COLO668 (cell line): Measurements from ENCODE around the gene ZNF691.
A peak's percentile ranks its signal among the peaks of the same experiment; 100 is the strongest.
"Not testable (repeated sequence)": the region's sequence is repeated elsewhere in the genome, so short reads cannot be mapped to it uniquely, and the experiment has no call there.

Experiments
- DNase-seq: peaks from one replicate; lab custom pipeline; 2025; ENCODE audit not compliant: unreplicated experiment; lab: John Stamatoyannopoulos, UW

The ZNF691 gene

GRCh38 chr1:42853116-42853884 lies 6.9 kb downstream of the ZNF691 start:
- DNase-seq = no peak

- DNase-seq = not testable (repeated sequence)
These were observed 10.1 kb downstream of the ZNF691 start for GRCh38 chr1:42856554-42856953.

- DNase-seq = not testable (repeated sequence)
These were observed 13.0 kb downstream of the ZNF691 start for GRCh38 chr1:42859366-42859765.

GRCh38 chr1:42860339-42861013 lies 14.1 kb downstream of the ZNF691 start:
- DNase-seq = no peak

- no peak for DNase-seq
These were observed 14.6 kb downstream of the ZNF691 start for GRCh38 chr1:42861014-42861399.

GRCh38 chr1:42866549-42866948 lies 20.1 kb downstream of the ZNF691 start:
- no peak for DNase-seq

- not testable (repeated sequence) for DNase-seq
These were observed 22.1 kb downstream of the ZNF691 start for GRCh38 chr1:42868466-42868865.

GRCh38 chr1:42869254-42869653 lies 22.8 kb downstream of the ZNF691 start:
- not testable (repeated sequence) for DNase-seq

- DNase-seq = not testable (repeated sequence)
These were observed 23.3 kb downstream of the ZNF691 start for GRCh38 chr1:42869751-42870150.

- not testable (repeated sequence) for DNase-seq
These were observed 26.7 kb downstream of the ZNF691 start for GRCh38 chr1:42873108-42873507.

- no peak for DNase-seq
These were observed 27.3 kb downstream of the ZNF691 start for GRCh38 chr1:42873670-42874069.

GRCh38 chr1:42876009-42876408 lies 29.6 kb downstream of the ZNF691 start:
- DNase-seq = no peak

GRCh38 chr1:42877380-42877779 lies 31.0 kb downstream of the ZNF691 start:
- no peak for DNase-seq

- no peak for DNase-seq
These were observed 34.0 kb downstream of the ZNF691 start for GRCh38 chr1:42880384-42880783.

- no peak for DNase-seq
These were observed 39.8 kb downstream of the ZNF691 start for GRCh38 chr1:42886046-42886739.

- DNase-seq = peak; percentile 52
These were observed 40.4 kb downstream of the ZNF691 start for GRCh38 chr1:42886800-42887199.

- DNase-seq = no peak
These were observed 41.0 kb downstream of the ZNF691 start for GRCh38 chr1:42887366-42887765.

- DNase-seq = no peak
These were observed 41.7 kb downstream of the ZNF691 start for GRCh38 chr1:42888013-42888633.

GRCh38 chr1:42889264-42889663 lies 42.9 kb downstream of the ZNF691 start:
- DNase-seq = no peak

- no peak for DNase-seq
These were observed 45.2 kb downstream of the ZNF691 start for GRCh38 chr1:42891465-42892138.

GRCh38 chr1:42899960-42900359 lies 53.5 kb downstream of the ZNF691 start:
- not testable (repeated sequence) for DNase-seq
